Measurements from ENCODE around the gene NSUN2.

Gene NSUN2

DNA sequence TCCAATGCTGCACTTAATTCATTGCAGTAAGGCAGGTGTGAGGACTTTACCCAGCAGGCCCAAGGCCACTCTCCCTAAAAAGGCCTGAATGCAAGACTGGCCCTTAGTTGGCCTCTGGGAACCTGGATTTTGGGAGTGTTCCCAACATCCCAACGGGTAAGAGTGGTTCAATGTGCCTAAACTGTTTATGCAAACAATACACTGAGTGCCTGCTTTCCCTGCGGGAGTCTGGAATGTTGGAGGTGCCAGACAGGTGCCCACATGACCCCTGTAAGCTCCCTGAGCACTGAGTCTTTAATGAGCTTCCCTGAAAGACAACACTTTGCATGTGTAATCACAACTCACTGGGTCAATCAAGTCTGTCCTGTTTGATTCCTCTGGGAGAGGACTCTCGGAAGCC lies 37.4 kb downstream of the NSUN2 start:
- TF ChIP-seq POLR2A (IDR thresholded peaks at IDR 0.05; ENCODE audit: extremely low read depth, insufficient read length) (no peak), MAX (IDR thresholded peaks at IDR 0.05; ENCODE audit: low read depth, low read length) (no peak), MYC (IDR thresholded peaks at IDR 0.05; ENCODE audit: low read depth, low read length) (no peak), CTCF (IDR thresholded peaks at IDR 0.05; ENCODE audit: low read depth, low read length) (no peak)
- no peak overlapping the region for H3K4me3 ChIP-seq (ENCODE audit: low read depth, low read length)
- DNase-seq (ENCODE audit: low read depth) = no peak

- TF ChIP-seq MAX (IDR thresholded peaks at IDR 0.05; ENCODE audit: low read depth, low read length) (no peak), MYC (IDR thresholded peaks at IDR 0.05; ENCODE audit: low read depth, low read length) (no peak), CTCF (IDR thresholded peaks at IDR 0.05; ENCODE audit: low read depth, low read length) (no peak)
- H3K4me3 ChIP-seq (ENCODE audit: low read depth, low read length) = no peak overlapping the region
- no peak for DNase-seq (ENCODE audit: low read depth)
Measured at GRCh38 chr5:6594066-6594465, 38.8 kb downstream of the NSUN2 start.

DNA sequence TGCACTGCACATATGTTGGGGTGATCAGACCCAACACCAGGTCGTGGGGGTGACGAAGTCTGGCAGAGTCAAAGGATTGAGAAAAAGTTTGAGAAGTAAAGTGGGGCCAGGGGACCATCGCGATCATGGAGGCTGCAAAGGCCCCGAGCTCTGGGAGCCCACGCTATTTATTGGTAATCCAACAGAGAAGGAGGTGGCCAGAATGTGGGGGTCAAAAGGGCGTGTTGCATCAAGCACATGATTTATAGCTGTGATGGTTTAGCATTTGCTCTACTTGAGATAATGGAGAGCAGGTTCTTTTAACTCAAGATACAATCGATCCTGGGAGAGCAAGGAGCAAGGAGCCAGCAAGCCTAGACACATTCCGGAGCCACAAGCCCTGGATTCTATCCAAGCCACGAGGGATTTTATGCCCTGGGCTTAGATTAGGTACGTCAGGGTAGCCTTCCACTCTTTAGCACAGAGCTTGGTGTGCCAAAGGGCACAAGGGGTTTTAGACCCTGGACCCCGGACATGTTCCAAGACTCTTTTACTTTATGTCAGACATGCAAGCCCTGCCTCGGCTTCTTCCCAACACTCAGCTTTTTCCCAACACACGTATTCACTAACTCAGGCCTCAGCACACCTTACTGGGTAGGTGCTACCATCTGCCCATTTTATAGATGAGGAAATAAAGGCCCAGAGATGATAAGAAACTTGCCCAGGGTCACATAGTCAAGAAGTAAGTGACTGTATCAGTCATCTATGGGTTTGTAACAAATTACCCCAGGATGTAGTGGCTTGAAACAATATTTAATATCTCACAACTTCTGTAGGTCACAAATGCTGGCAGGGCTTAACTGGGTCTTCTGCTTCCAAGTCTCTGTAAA lies 39.5 kb downstream of the NSUN2 start:
- DNase-seq (ENCODE audit: low read depth) = no peak
- no peak for TF ChIP-seq MAX (IDR thresholded peaks at IDR 0.05; ENCODE audit: low read depth, low read length)
- no peak for TF ChIP-seq POLR2A (IDR thresholded peaks at IDR 0.05; ENCODE audit: extremely low read depth, insufficient read length)
- no peak for TF ChIP-seq CTCF (IDR thresholded peaks at IDR 0.05; ENCODE audit: low read depth, low read length)
- TF ChIP-seq MYC (IDR thresholded peaks at IDR 0.05; ENCODE audit: low read depth, low read length) = no peak
- no peak overlapping the region for H3K4me3 ChIP-seq (ENCODE audit: low read depth, low read length)

DNA sequence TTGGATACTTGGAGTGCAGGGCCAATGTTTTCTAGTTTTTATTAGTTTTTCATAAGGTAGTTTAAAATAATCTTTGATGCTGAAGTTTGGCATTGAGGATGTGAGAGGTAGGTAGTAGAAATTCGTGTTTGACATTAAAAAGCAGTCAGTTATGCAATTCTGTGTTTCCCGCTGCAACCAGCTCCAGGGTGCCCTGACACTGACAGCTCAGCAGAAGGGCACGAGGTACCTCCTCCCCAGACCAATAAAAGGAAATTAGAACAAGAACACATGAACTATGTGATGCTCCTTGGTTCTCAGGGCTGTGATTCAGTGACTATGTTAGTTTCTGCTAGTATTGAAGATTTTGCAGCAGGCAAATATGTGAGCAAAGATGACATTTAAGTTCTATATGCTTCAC lies 40.2 kb downstream of the NSUN2 start:
- H3K4me3 ChIP-seq (ENCODE audit: low read depth, low read length) = no peak overlapping the region
- DNase-seq (ENCODE audit: low read depth) = peak; percentile 24
- no peak for TF ChIP-seq POLR2A (IDR thresholded peaks at IDR 0.05; ENCODE audit: extremely low read depth, insufficient read length)
- TF ChIP-seq CTCF (IDR thresholded peaks at IDR 0.05; ENCODE audit: low read depth, low read length) = no peak
- no peak for TF ChIP-seq MYC (IDR thresholded peaks at IDR 0.05; ENCODE audit: low read depth, low read length)
- 0 out of 2 replicates have a peak, but pooled peaks have one; percentile 21 for TF ChIP-seq MAX (IDR thresholded peaks at IDR 0.05; ENCODE audit: low read depth, low read length)

DNA sequence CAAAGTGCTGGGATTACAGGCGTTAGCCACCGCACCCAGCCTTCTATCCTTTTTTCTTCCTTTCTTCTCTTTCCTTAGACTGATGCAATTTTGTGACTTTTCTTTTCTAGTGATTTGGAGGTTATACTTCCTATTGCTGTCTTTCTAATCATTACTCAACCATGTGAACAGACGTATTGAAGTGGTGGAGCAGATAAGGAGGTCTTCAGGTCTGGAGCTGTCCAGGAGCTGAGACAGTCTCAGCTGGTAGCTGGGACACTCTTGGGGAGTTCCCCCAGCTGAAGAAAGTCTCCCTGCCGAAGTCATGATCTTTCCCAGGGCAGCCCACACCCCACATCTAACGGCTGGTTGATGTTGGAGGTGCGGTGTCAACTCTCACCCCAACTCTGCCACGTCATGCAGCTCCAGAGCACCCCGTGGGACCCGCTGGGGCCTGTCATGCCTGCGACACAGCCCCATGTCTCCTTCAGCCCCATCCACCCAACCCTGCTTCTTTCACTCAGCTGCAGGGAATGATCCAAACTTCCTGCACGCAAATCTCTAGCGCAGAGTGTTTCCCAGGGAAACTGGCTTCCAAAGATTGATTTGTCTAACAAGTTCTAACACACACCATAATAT lies 41.1 kb downstream of the NSUN2 start:
- no peak for DNase-seq (ENCODE audit: low read depth)
- H3K4me3 ChIP-seq (ENCODE audit: low read depth, low read length) = no peak overlapping the region
- TF ChIP-seq MAX (IDR thresholded peaks at IDR 0.05; ENCODE audit: low read depth, low read length) = no peak
- no peak for TF ChIP-seq CTCF (IDR thresholded peaks at IDR 0.05; ENCODE audit: low read depth, low read length)
- no peak for TF ChIP-seq MYC (IDR thresholded peaks at IDR 0.05; ENCODE audit: low read depth, low read length)
- TF ChIP-seq POLR2A (IDR thresholded peaks at IDR 0.05; ENCODE audit: extremely low read depth, insufficient read length) = no peak
